Measurements from ENCODE around the gene CCDC117. TPM values are rescaled to one million over a fixed set of nuclear protein-coding genes. Genes with fewer than 3 reads are reported as not detected.
A peak's percentile ranks its signal among the peaks of the same experiment; 100 is the strongest.
"Not testable (repeated sequence)": the region's sequence is repeated elsewhere in the genome, so short reads cannot be mapped to it uniquely, and the experiment has no call there.

Gene CCDC117
- 40.1 TPM for polyA plus RNA-seq (ENCODE audit: insufficient read length)
- long read RNA-seq, donor 1, transcript CCDC117-201 (5 exons, 3,985 nt): major isoform, 12 of 159 reads
- long read RNA-seq, donor 1, partial matches to known transcripts: 27 of 159 reads
- long read RNA-seq, donor 1, other reads (novel, unspliced or antisense): 119 of 159 reads
- long read RNA-seq, donor 2, transcript CCDC117-201 (5 exons, 3,985 nt): major isoform, 14 of 14 reads
- long read RNA-seq, donor 2, partial matches to known transcripts: 0 of 14 reads
- long read RNA-seq, donor 2, other reads (novel, unspliced or antisense): 0 of 14 reads
- long read RNA-seq, donor 3, transcript CCDC117-201 (5 exons, 3,985 nt): major isoform, 7 of 7 reads
- long read RNA-seq, donor 3, partial matches to known transcripts: 0 of 7 reads
- long read RNA-seq, donor 3, other reads (novel, unspliced or antisense): 0 of 7 reads
- long read RNA-seq, donor 4: 0 reads
- long read RNA-seq, donor 5, transcript CCDC117-201 (5 exons, 3,985 nt): major isoform, 10 of 10 reads
- long read RNA-seq, donor 5, partial matches to known transcripts: 0 of 10 reads
- long read RNA-seq, donor 5, other reads (novel, unspliced or antisense): 0 of 10 reads
- long read RNA-seq, donor 6, transcript CCDC117-201 (5 exons, 3,985 nt): major isoform, 10 of 10 reads
- long read RNA-seq, donor 6, partial matches to known transcripts: 0 of 10 reads
- long read RNA-seq, donor 6, other reads (novel, unspliced or antisense): 0 of 10 reads
- long read RNA-seq, donor 7, transcript CCDC117-201 (5 exons, 3,985 nt): major isoform, 11 of 11 reads
- long read RNA-seq, donor 7, partial matches to known transcripts: 0 of 11 reads
- long read RNA-seq, donor 7, other reads (novel, unspliced or antisense): 0 of 11 reads
- long read RNA-seq, donor 8, transcript CCDC117-201 (5 exons, 3,985 nt): major isoform, 6 of 7 reads
- long read RNA-seq, donor 8, partial matches to known transcripts: 0 of 7 reads
- long read RNA-seq, donor 8, other reads (novel, unspliced or antisense): 0 of 7 reads

GRCh38 chr22:28772633-28773460 is at the start of gene CCDC117:
CCDC117 (plus strand) TSS chr22:28772695; CDS start chr22:28772850, 155 bp downstream.
- peak; percentile 96 for DNase-seq

GRCh38 chr22:28728002-28728401 is 44.5 kb upstream of the CCDC117 start:
- no peak for DNase-seq

GRCh38 chr22:28728621-28729313 is 43.7 kb upstream of the CCDC117 start:
- DNase-seq: no peak

GRCh38 chr22:28730179-28730578 is 42.3 kb upstream of the CCDC117 start:
- DNase-seq: no peak

- no peak for DNase-seq
Measured at GRCh38 chr22:28734393-28734792, 38.1 kb upstream of the CCDC117 start.

GRCh38 chr22:28736301-28737155 is 36.0 kb upstream of the CCDC117 start:
- DNase-seq: no peak

GRCh38 chr22:28737701-28738100 is 34.8 kb upstream of the CCDC117 start:
- DNase-seq: no peak

GRCh38 chr22:28738876-28739275 is 33.6 kb upstream of the CCDC117 start:
- DNase-seq: not testable (repeated sequence)

GRCh38 chr22:28741200-28741784 is 31.2 kb upstream of the CCDC117 start:
- no peak for DNase-seq

GRCh38 chr22:28741785-28742561 is 30.5 kb upstream of the CCDC117 start, which contains the start of the genes CHEK2 and HSCB:
CHEK2 (minus strand) TSS chr22:28741820; CDS start chr22:28734721, 7,099 bp downstream.
HSCB (plus strand) TSS chr22:28742039; CDS start chr22:28742096, 57 bp downstream.
- DNase-seq: peak; percentile 99

- no peak for DNase-seq
Measured at GRCh38 chr22:28742562-28742962, 29.9 kb upstream of the CCDC117 start.

GRCh38 chr22:28743852-28744251 is 28.6 kb upstream of the CCDC117 start:
- DNase-seq: no peak

- peak; percentile 32 for DNase-seq
Measured at GRCh38 chr22:28750471-28750881, 22.0 kb upstream of the CCDC117 start.

- not testable (repeated sequence) for DNase-seq
Measured at GRCh38 chr22:28754512-28754911, 18.0 kb upstream of the CCDC117 start.

GRCh38 chr22:28759861-28760560 is 12.5 kb upstream of the CCDC117 start:
- no peak for DNase-seq

- DNase-seq: no peak
Measured at GRCh38 chr22:28761449-28761755, 11.1 kb upstream of the CCDC117 start.

- DNase-seq: not testable (repeated sequence)
Measured at GRCh38 chr22:28762000-28762399, 10.5 kb upstream of the CCDC117 start.

- no peak for DNase-seq
Measured at GRCh38 chr22:28766628-28767027, 5.9 kb upstream of the CCDC117 start.

Data from left kidney (tissue), 8 donors.